ENCODE measurements around the gene HOMER2.

The HOMER2 gene

GRCh38 chr15:82972990-82973389 lies 20.5 kb upstream of the HOMER2 start:
- no peak overlapping the region for H3K4me3 ChIP-seq (ENCODE audit: low read length)
- no peak for TF ChIP-seq ZNF274 (IDR thresholded peaks at IDR 0.05; ENCODE audit: low read depth, low read length)

GRCh38 chr15:82971218-82971984 lies 18.9 kb upstream of the HOMER2 start:
- H3K4me3 ChIP-seq (ENCODE audit: low read length), result no peak overlapping the region
- no peak for TF ChIP-seq ZNF274 (IDR thresholded peaks at IDR 0.05; ENCODE audit: low read depth, low read length)

GRCh38 chr15:82970696-82971095 lies 18.2 kb upstream of the HOMER2 start:
- no peak overlapping the region for H3K4me3 ChIP-seq (ENCODE audit: low read length)
- no peak for TF ChIP-seq ZNF274 (IDR thresholded peaks at IDR 0.05; ENCODE audit: low read depth, low read length)

GRCh38 chr15:82970078-82970686 lies 17.7 kb upstream of the HOMER2 start:
- H3K4me3 ChIP-seq (ENCODE audit: low read length), result no peak overlapping the region
- TF ChIP-seq ZNF274 (IDR thresholded peaks at IDR 0.05; ENCODE audit: low read depth, low read length), result no peak

- no peak overlapping the region for H3K4me3 ChIP-seq (ENCODE audit: low read length)
- TF ChIP-seq ZNF274 (IDR thresholded peaks at IDR 0.05; ENCODE audit: low read depth, low read length), result no peak
Measured at GRCh38 chr15:82969353-82969752, 16.8 kb upstream of the HOMER2 start.

- TF ChIP-seq ZNF274 (IDR thresholded peaks at IDR 0.05; ENCODE audit: low read depth, low read length), result no peak
- H3K4me3 ChIP-seq (ENCODE audit: low read length), result no peak overlapping the region
Measured at GRCh38 chr15:82968066-82968465, 15.5 kb upstream of the HOMER2 start.

- TF ChIP-seq ZNF274 (IDR thresholded peaks at IDR 0.05; ENCODE audit: low read depth, low read length), result no peak
- no peak overlapping the region for H3K4me3 ChIP-seq (ENCODE audit: low read length)
Measured at GRCh38 chr15:82966671-82967071, 14.2 kb upstream of the HOMER2 start.

- no peak for TF ChIP-seq ZNF274 (IDR thresholded peaks at IDR 0.05; ENCODE audit: low read depth, low read length)
- no peak overlapping the region for H3K4me3 ChIP-seq (ENCODE audit: low read length)
Measured at GRCh38 chr15:82964890-82965289, 12.4 kb upstream of the HOMER2 start.

- H3K4me3 ChIP-seq (ENCODE audit: low read length), result no peak overlapping the region
- no peak for TF ChIP-seq ZNF274 (IDR thresholded peaks at IDR 0.05; ENCODE audit: low read depth, low read length)
Measured at GRCh38 chr15:82963471-82964341, 11.2 kb upstream of the HOMER2 start.

- TF ChIP-seq ZNF274 (IDR thresholded peaks at IDR 0.05; ENCODE audit: low read depth, low read length), result no peak
Measured at GRCh38 chr15:82960766-82961165, 8.2 kb upstream of the HOMER2 start.

GRCh38 chr15:82959423-82959822 lies 6.9 kb upstream of the HOMER2 start:
- TF ChIP-seq ZNF274 (IDR thresholded peaks at IDR 0.05; ENCODE audit: low read depth, low read length), result no peak
- no peak overlapping the region for H3K4me3 ChIP-seq (ENCODE audit: low read length)

More at GRCh38 chr15:82960766-82961165, 8.2 kb upstream of the HOMER2 start:
- no peak overlapping the region for H3K4me3 ChIP-seq (ENCODE audit: low read length)

GRCh38 chr15:82958638-82959037 lies 6.1 kb upstream of the HOMER2 start:
- no peak for TF ChIP-seq ZNF274 (IDR thresholded peaks at IDR 0.05; ENCODE audit: low read depth, low read length)
- no peak overlapping the region for H3K4me3 ChIP-seq (ENCODE audit: low read length)

GRCh38 chr15:82951472-82952157 lies 905 bp downstream of the HOMER2 start:
- no peak for TF ChIP-seq ZNF274 (IDR thresholded peaks at IDR 0.05; ENCODE audit: low read depth, low read length)
- peak overlapping the region; percentile 46; the same call in 1 of the 2 replicates for H3K4me3 ChIP-seq (ENCODE audit: low read length)
